MM.1S (cell line): ENCODE measurements around the gene PGBD5.

Experiments used
- CTCF ChIP-seq: fragments of 300-600 bp; sonication (generic); IDR thresholded peaks from 2 replicates; pipeline ENCODE4 v1.5.1; 2016; ENCODE audit warnings: antibody characterized with exemption, low read length, mixed read lengths
- EZH2 ChIP-seq: fragments of 300-600 bp; sonication (generic); optimal IDR thresholded peaks from 2 replicates; pipeline ENCODE3; 2017; ENCODE audit warnings: low read depth, mild to moderate bottlenecking, antibody characterized with exemption, low read length, mixed read lengths

GRCh38 chr1:230375780-230376179 lies 50.4 kb downstream of the PGBD5 start:
- TF ChIP-seq CTCF (no peak), EZH2 (no peak)
